Subcutaneous adipose tissue (tissue), 4 donors: ENCODE data around the gene NPEPL1. TPM values are rescaled to one million over a fixed set of nuclear protein-coding genes. Genes with fewer than 3 reads are reported as not detected.

Experiments
- total RNA-seq, 4 donors: library from RNA; depleted of rRNA; stranded (reverse); fragments of >200 nt; gene quantifications; one replicate each; pipeline ENCODE4 v1.1.0, GENCODE V29; 2016
- TF ChIP-seq, protein P1 (sequence below): fragments of 450-650 bp; IDR thresholded peaks from one replicate; pipeline ENCODE4 v1.5.1; 2016; ENCODE audit warnings: low read depth, mild to moderate bottlenecking, control low read depth, antibody characterized with exemption, moderate library complexity

Gene NPEPL1
- total RNA-seq, 4 donors from 2014 or later, result 20.7 to 53.3 (median 36.4) TPM

DNA sequence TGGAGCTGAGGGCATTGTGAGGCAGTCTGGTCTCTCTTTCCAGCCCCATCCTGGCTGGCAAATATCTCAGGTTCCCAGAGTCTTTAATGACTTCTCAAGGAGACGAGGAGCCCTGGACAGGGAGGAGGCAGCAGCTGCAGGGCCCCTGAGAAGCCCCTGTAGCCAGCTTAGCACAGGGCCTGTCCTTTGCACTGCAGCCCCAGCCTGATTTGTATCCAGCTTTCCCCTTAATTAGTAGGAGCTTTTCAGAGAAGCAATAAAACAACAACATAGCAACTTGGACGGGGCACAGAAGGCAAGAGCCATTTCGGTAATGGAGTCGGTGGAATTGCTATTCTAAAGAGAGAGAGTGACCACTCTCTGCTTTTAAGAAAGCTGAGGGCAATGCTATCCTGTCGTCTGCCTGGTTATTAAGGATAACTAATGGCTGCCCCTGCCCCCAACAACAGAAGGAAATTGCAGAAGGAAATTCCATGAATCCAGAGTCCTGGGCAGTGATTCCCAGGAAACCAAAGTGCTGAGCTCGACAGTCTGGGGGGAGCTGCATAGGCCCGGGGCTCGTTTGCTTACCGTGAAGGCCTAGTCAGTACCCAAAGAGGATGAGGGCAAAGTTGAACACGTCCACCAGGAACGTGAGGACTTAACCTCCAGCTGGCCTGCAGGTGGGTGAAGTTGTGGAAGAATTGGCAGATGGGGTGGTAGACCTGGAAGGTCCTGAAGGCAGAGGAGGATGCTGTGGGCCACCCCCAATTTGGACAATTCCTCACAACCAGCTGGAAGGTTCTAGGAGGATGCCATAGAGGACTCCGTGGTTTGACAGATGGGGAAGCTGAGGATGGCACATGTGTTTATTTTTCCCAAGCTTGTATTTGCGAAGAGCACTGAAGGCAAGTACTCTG is 50.3 kb downstream of the NPEPL1 start:
- TF ChIP-seq, protein P1, sequence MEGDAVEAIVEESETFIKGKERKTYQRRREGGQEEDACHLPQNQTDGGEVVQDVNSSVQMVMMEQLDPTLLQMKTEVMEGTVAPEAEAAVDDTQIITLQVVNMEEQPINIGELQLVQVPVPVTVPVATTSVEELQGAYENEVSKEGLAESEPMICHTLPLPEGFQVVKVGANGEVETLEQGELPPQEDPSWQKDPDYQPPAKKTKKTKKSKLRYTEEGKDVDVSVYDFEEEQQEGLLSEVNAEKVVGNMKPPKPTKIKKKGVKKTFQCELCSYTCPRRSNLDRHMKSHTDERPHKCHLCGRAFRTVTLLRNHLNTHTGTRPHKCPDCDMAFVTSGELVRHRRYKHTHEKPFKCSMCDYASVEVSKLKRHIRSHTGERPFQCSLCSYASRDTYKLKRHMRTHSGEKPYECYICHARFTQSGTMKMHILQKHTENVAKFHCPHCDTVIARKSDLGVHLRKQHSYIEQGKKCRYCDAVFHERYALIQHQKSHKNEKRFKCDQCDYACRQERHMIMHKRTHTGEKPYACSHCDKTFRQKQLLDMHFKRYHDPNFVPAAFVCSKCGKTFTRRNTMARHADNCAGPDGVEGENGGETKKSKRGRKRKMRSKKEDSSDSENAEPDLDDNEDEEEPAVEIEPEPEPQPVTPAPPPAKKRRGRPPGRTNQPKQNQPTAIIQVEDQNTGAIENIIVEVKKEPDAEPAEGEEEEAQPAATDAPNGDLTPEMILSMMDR, result no peak

DNA sequence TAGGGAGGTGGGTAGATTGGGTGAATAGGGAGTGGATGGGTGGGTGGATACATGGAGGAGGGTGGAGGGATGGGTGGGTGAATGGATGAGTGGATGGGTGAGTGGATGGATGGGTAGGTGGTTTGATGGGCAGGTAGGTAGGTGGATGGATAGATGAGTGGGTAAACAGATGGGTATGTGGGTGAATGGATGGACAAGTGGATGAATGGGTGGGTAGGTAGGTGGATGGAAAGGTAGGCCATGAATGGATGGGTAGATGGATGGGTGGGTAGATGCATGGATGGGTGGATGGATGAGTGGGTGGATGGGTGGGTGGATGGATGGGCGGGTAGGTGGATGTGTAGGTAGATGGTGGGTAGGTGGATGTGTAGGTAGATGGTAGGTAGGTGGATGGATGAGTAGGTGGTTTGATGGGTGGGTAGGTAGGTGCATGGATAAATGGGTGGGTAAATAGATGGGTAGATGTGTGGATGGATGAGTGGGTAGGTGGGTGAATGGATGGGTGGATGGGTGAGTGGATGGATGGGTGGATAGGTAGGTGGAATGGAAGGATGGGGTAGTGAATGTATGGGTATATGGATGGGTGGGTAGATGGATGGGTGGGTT is 51.4 kb downstream of the NPEPL1 start:
- TF ChIP-seq, protein P1, result no peak

DNA sequence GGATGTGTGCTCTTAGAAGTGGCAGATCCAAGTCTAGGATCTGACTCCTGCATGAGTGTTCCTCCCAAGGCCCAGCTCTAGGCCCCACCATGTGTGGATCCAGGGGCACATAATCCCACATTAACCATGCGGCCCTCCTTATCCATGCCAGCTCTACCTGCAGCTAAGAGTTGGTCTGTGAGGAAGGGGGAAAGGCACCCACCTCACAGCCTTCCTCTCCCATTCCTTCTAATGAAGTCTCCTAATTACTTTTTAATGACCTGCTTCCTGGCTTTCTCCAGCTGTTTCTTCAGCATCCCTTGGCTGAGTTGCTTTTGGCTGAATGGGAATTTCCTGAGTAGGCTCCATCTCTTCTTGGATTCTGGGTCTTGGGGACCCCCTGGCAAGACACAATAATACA is 52.2 kb downstream of the NPEPL1 start:
- TF ChIP-seq, protein P1, result no peak

DNA sequence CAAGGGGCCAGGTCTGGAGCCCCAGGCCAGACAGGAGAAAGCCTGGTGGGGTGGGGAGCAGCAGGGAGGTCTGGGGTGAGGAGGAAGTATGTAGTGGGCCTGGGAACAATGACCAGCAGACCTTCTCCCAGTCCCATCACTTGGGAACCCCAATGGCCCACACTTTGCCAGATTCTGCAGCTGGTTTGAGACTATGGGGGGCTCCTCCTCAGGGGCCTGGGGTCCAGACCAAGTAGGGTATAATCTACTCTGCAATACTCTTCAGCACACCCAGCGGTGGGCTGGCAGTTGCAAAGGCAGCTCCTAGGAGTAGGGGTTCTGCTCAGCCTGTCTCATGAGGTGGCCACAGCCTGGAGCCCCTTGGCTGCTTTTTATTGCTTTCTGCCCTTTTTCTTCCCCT is 52.8 kb downstream of the NPEPL1 start:
- TF ChIP-seq, protein P1, result no peak

DNA sequence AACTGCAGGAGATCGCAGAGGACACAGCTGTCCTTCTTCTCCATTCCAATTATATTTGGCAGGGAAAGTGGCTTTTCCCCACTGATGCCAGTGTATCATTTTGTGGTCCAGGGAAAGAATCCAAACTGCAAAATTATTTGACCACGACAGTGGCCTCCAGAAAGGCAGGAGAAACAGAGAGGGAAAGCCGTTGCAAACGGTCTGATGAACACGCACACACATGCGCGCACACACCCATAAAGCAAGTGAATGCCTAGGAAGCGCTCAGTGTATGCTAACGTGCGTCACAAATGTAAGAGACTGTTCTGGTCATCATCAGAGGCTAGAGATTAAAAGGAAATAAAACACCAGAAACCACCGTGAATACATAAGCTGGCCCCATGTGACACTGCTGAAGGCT is 54.0 kb downstream of the NPEPL1 start:
- TF ChIP-seq, protein P1, result no peak

DNA sequence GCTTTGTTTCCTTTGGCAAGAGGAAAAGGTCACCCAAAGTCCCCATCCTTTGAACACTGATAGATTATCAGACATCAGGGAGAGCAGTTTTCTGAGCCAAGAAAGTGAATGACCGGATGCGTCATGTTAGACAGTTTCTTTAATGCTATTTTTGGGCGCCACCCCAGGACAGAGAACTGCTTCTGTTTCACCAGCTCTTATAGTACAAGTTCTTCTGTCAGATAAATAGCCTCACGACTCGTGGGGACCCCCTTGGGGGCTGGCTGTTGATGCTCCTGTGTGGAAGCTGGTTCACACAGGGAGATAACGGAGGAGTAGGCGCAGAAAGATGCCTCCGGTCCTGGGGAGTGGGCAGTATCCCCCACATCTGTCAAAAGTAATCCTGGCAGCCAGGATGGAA is 54.6 kb downstream of the NPEPL1 start:
- TF ChIP-seq, protein P1, result no peak

DNA sequence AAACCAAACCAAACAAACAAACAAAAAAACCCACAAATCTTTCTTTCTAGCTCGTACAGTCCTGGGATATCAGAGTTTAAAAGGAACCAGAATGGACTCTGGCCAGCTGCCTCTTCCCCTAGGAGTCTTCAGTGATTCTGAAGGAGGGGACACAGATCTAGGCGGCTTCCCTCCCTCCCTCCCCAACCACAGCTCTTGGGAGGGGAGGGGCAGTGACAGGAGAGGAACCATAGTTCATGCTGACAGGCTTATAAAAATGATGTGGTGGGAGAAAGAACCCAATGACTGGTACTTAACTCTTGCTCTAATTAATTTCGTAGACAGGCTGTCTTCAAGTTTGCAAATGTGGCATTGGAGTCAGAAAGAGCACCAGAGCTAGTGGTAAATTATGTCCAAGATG is 56.0 kb downstream of the NPEPL1 start:
- TF ChIP-seq, protein P1, result no peak
